Ascending aorta (tissue), 2 donors: Measurements from ENCODE around the gene GRK1. TPM values are rescaled to one million over a fixed set of nuclear protein-coding genes. Genes with fewer than 3 reads are reported as not detected.

Experiments
- DNase-seq, 2 donors: peaks; one replicate each; pipeline ENCODE4 v3.0.0-alpha.2; 2019; ENCODE audit warnings: low spot score in 2 of 2
- H3K27ac ChIP-seq, 2 donors: fragments of 200-600 bp; sonication (generic); one replicate each; pipeline ENCODE4 v1.5.1; 2016 to 2017; ENCODE audit warnings: mild to moderate bottlenecking in 1 of 2
- H3K27me3 ChIP-seq: fragments of 200-600 bp; sonication (generic); one replicate; pipeline ENCODE4 v1.5.1; 2017
- H3K36me3 ChIP-seq, 2 donors: fragments of 200-600 bp; sonication (generic); one replicate each; pipeline ENCODE4 v1.5.1; 2016
- H3K4me1 ChIP-seq, 2 donors: fragments of 200-600 bp; sonication (generic); one replicate each; pipeline ENCODE4 v1.5.1; 2016 to 2017; ENCODE audit warnings: mild to moderate bottlenecking in 1 of 2
- H3K4me3 ChIP-seq, 2 donors: fragments of 200-600 bp; sonication (generic); one replicate each; pipeline ENCODE4 v1.5.1; 2016 to 2017; ENCODE audit warnings: mild to moderate bottlenecking in 1 of 2
- H3K9me3 ChIP-seq, 2 donors: fragments of 200-600 bp; sonication (generic); one replicate each; pipeline ENCODE4 v1.5.1; 2016
- CTCF ChIP-seq, 3 experiments: fragments of 200-600 bp in 2 of 3; fragments of 450-650 bp in 1 of 3; sonication (generic) in 2 of 3; IDR thresholded peaks; one replicate each; pipeline ENCODE4 v1.5.1; 2016 to 2019; ENCODE audit warnings: antibody characterized with exemption in 3 of 3, mild to moderate bottlenecking in 1 of 3, moderate library complexity in 1 of 3
- intact Hi-C: fragments of 100-400 bp; cut with DNase I; formaldehyde crosslinking; loops from one replicate; pipeline ENCODE4 v1.15.1; 2023
- total RNA-seq: library from RNA; depleted of rRNA; stranded (reverse); fragments of >200 nt; gene quantifications from one replicate; pipeline ENCODE4 v1.1.0, GENCODE V29; 2016

GRK1 gene
- total RNA-seq, 1 donor from 2014 or later = not detected

GRCh38 chr13:113768018-113768905 lies 101.2 kb downstream of the GRK1 start:
- DNase-seq = no peak
- TF ChIP-seq CTCF (IDR thresholded peaks at IDR 0.05) = no peak
- no peak overlapping the region for H3K4me3 ChIP-seq
- no peaks in the 10 kb centered on the region for H3K9me3 ChIP-seq
- intact Hi-C loops = no loop called here
- peaks cover 0 to 4% of the 10 kb centered on the region in 2 donors for H3K36me3 ChIP-seq
- no peak overlapping the region for H3K27ac ChIP-seq
- no peaks in the 10 kb centered on the region for H3K27me3 ChIP-seq
- no peaks in the 10 kb centered on the region for H3K4me1 ChIP-seq

DNA sequence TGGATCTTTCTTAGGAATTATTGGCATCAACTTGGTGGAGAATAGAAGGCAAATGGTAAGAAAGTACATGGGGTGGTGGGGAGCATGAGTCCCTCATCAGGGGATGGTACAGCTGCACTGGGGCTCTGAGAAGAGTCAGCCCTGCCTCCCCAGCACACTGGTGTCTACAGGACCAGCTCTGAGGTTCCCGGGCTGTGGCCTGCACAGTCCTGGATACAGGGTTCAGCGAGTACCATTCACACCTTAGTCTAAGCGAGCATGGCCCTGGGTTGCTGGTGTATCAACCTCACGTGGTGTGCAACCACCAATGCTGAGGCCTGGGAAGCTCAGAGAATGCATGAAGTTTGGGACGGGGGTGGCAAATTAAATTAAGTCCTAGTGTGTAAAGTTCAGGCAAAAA lies 102.1 kb downstream of the GRK1 start:
- intact Hi-C loops = no loop called here
- no peak for DNase-seq
- H3K4me1 ChIP-seq = no peaks in the 10 kb centered on the region
- peaks cover 0 to 4% of the 10 kb centered on the region in 2 donors for H3K36me3 ChIP-seq
- H3K27ac ChIP-seq = no peak overlapping the region
- H3K27me3 ChIP-seq = no peaks in the 10 kb centered on the region
- no peaks in the 10 kb centered on the region for H3K9me3 ChIP-seq
- H3K4me3 ChIP-seq = no peak overlapping the region
- TF ChIP-seq CTCF (IDR thresholded peaks at IDR 0.05) = no peak

DNA sequence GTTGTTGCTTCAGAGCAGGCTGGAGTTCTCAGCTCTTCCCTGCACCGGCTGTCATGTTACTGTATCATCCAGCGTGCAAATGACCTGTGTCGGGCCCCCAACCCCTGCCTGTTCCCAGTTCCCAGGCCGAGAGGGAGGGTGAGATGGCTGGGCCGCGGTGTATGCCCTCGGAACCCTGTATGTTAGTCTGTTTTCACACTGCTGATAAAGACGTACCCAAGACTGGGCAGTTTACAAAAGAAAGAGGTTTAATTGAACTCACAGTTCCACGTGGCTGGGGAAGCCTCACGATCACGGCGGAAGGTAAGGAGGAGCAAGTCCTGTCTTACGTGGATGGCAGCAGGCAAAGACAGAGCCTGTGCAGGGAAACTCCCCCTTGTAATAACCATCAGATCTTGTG lies 102.9 kb downstream of the GRK1 start:
- no peak for TF ChIP-seq CTCF (IDR thresholded peaks at IDR 0.05)
- DNase-seq = no peak

DNA sequence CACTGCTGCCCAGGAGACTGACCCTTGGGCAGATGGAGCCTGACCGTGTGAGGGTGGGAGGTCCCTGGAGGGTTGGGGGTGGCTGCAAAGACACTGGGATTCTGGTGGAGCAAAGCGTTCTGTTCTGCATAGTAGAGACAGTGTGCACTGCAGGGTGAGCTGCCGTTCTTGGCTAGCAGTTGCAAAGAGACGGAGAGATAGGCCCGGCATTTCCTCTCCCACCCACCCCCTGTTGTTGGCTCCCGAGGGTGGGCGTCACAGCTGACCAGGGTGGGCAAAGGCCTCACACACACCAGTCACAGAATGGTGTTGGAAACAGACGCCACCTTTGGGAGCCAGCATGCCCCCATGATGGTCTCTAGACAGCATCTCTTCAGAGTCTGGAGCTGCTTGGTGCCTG lies 103.4 kb downstream of the GRK1 start:
- H3K4me3 ChIP-seq = no peak overlapping the region
- DNase-seq = no peak
- no peak for TF ChIP-seq CTCF (IDR thresholded peaks at IDR 0.05)
- peaks cover 0 to 4% of the 10 kb centered on the region in 2 donors for H3K36me3 ChIP-seq
- no peaks in the 10 kb centered on the region for H3K27me3 ChIP-seq
- H3K4me1 ChIP-seq = no peaks in the 10 kb centered on the region
- no peak overlapping the region for H3K27ac ChIP-seq
- intact Hi-C loops = no loop called here
- H3K9me3 ChIP-seq = no peaks in the 10 kb centered on the region

More for the DNA sequence above, 102.9 kb downstream of the GRK1 start:
- intact Hi-C loops = no loop called here
- Histone ChIP-seq H3K4me1 (no peaks in the 10 kb centered on the region), H3K4me3 (no peak overlapping the region), H3K27me3 (no peaks in the 10 kb centered on the region), H3K36me3 (peaks cover 0 to 4% of the 10 kb centered on the region in 2 donors), H3K27ac (no peak overlapping the region), H3K9me3 (no peaks in the 10 kb centered on the region)

GRCh38 chr13:113770937-113771336 lies 103.9 kb downstream of the GRK1 start:
- Histone ChIP-seq H3K27ac (no peak overlapping the region), H3K4me3 (no peak overlapping the region), H3K4me1 (no peaks in the 10 kb centered on the region), H3K9me3 (no peaks in the 10 kb centered on the region), H3K36me3 (peaks cover 0 to 4% of the 10 kb centered on the region in 2 donors), H3K27me3 (no peaks in the 10 kb centered on the region)
- DNase-seq = no peak
- intact Hi-C loops = no loop called here
- TF ChIP-seq CTCF (IDR thresholded peaks at IDR 0.05) = no peak
